Epithelial cell of umbilical artery (primary cell): ENCODE measurements around the gene AGTRAP. TPM values are rescaled to one million over a fixed set of nuclear protein-coding genes. Genes with fewer than 3 reads are reported as not detected.

Experiments used
- total RNA-seq: library from RNA; depleted of rRNA; stranded (reverse); fragments of >200 nt; gene quantifications from 2 replicates; pipeline ENCODE4 v1.2.3, GENCODE V29; 2014

The AGTRAP gene
- total RNA-seq, result 43.2 and 64.7 TPM in 2 replicates

GRCh38 chr1:11735854-11736745 is at the start of gene AGTRAP:
Gene AGTRAP, plus strand, starts transcription at chr1:11736136. Its CDS starts 73 bp downstream, at chr1:11736209.

GRCh38 chr1:11691302-11691914 is 44.5 kb upstream of the AGTRAP start, which contains the start of gene DRAXIN:
Gene DRAXIN, plus strand, starts transcription at chr1:11691710. Its CDS starts 14,549 bp downstream, at chr1:11706259.

GRCh38 chr1:11761988-11762406 is 26.1 kb downstream of the AGTRAP start, which contains the start of gene C1orf167:
Gene C1orf167, plus strand, starts transcription at chr1:11762193. Its CDS starts 2,208 bp downstream, at chr1:11764401.

Other genes with a start within 250 kb of the AGTRAP start
- gene FBXO2, start 81.7 kb upstream of the AGTRAP start, total RNA-seq, result 0.32 and 0.91 TPM in 2 replicates
- 9.1 and 11.1 TPM in 2 replicates for gene FBXO44, start 81.3 kb upstream of the AGTRAP start, total RNA-seq
- 2.3 and 9.7 TPM in 2 replicates for gene FBXO6, start 71.9 kb upstream of the AGTRAP start, total RNA-seq
- 36.9 and 52.9 TPM in 2 replicates for gene MAD2L2, start 55.0 kb upstream of the AGTRAP start, total RNA-seq
- 0.15 and 0.97 TPM in 2 replicates for gene DRAXIN, start 44.4 kb upstream of the AGTRAP start, total RNA-seq
- gene C1orf167, start 26.1 kb downstream of the AGTRAP start, total RNA-seq, result not detected in 2 replicates
- gene MTHFR, start 69.8 kb downstream of the AGTRAP start, total RNA-seq, result 16.9 and 25.7 TPM in 2 replicates
- 8.4 and 17.8 TPM in 2 replicates for gene CLCN6, start 70.1 kb downstream of the AGTRAP start, total RNA-seq
- gene NPPA, start 111.6 kb downstream of the AGTRAP start, total RNA-seq, result not detected in 2 replicates
- gene NPPB, start 122.8 kb downstream of the AGTRAP start, total RNA-seq, result not detected in 2 replicates
- gene KIAA2013, start 190.3 kb downstream of the AGTRAP start, total RNA-seq, result 53.2 and 72.1 TPM in 2 replicates
- 348 and 477 TPM in 2 replicates for gene PLOD1, start 198.6 kb downstream of the AGTRAP start, total RNA-seq
- 47.1 and 50.9 TPM in 2 replicates for gene MFN2, start 244.3 kb downstream of the AGTRAP start, total RNA-seq